ENCODE results near the gene PEX14. TPM values are rescaled to one million over a fixed set of nuclear protein-coding genes. Genes with fewer than 3 reads are reported as not detected.

Gene PEX14
- total RNA-seq, 1 donor from 2014 or later: 10.6 TPM

DNA sequence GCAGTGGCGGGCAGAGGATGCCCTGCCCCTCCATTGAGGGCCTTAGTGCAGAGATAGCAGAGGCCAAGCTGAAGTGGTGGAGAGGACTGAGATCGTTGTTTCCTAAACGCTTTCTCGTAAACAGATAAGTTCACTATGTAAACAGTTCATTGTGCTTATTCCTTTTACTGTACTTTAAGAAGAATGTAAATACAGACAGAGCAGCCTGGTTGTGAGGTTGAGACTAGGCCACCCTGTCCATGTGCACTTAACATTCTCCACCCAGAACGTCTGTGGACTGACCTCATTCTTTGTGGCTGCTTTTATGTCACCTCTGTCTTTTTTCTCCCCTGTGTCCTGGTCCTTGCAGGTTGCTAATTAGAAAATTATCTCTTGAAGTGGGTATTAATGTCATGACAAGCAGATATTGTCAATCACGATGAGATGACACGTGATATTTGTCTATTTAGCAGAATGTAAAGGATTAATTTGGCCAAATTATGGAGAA, 36.0 kb upstream of the PEX14 start:
- DNase-seq (ENCODE audit: low spot score in 2 of 2): no peak
- no peaks in the 10 kb centered on the region for H3K9me3 ChIP-seq
- H3K4me3 ChIP-seq: no peak overlapping the region
- H3K36me3 ChIP-seq: no peaks in the 10 kb centered on the region
- no peaks in the 10 kb centered on the region for H3K27me3 ChIP-seq
- no peaks in the 10 kb centered on the region for H3K4me1 ChIP-seq
- TF ChIP-seq, protein P1, sequence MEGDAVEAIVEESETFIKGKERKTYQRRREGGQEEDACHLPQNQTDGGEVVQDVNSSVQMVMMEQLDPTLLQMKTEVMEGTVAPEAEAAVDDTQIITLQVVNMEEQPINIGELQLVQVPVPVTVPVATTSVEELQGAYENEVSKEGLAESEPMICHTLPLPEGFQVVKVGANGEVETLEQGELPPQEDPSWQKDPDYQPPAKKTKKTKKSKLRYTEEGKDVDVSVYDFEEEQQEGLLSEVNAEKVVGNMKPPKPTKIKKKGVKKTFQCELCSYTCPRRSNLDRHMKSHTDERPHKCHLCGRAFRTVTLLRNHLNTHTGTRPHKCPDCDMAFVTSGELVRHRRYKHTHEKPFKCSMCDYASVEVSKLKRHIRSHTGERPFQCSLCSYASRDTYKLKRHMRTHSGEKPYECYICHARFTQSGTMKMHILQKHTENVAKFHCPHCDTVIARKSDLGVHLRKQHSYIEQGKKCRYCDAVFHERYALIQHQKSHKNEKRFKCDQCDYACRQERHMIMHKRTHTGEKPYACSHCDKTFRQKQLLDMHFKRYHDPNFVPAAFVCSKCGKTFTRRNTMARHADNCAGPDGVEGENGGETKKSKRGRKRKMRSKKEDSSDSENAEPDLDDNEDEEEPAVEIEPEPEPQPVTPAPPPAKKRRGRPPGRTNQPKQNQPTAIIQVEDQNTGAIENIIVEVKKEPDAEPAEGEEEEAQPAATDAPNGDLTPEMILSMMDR (IDR thresholded peaks at IDR 0.05): no peak
- intact Hi-C loops (cut with DNase I): no loop called here
- H3K27ac ChIP-seq: no peak overlapping the region

DNA sequence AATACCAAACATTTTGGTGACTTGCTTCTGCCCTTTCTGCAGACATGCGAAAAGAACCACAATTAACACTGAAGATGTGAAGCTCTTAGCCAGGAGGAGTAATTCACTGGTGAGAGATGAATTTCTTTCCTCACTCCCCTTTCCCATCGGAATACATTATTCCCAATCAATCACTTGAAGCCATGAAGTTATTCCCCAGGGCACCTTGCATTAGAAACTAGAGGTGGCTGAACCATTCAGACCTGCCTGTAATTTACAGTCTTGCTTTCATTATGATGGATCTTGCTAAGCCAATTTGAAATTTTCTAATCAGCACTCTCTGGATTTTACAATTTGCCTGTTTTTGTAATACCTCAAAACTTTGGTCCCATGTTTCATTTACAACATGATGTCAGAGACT, 34.4 kb upstream of the PEX14 start:
- Histone ChIP-seq H3K27me3 (no peaks in the 10 kb centered on the region), H3K9me3 (no peaks in the 10 kb centered on the region), H3K27ac (no peak overlapping the region), H3K4me3 (no peak overlapping the region), H3K4me1 (no peaks in the 10 kb centered on the region), H3K36me3 (no peaks in the 10 kb centered on the region)
- intact Hi-C loops (cut with DNase I): no loop called here
- no peak for DNase-seq (ENCODE audit: low spot score in 2 of 2)
- TF ChIP-seq, protein P1 (IDR thresholded peaks at IDR 0.05): no peak

DNA sequence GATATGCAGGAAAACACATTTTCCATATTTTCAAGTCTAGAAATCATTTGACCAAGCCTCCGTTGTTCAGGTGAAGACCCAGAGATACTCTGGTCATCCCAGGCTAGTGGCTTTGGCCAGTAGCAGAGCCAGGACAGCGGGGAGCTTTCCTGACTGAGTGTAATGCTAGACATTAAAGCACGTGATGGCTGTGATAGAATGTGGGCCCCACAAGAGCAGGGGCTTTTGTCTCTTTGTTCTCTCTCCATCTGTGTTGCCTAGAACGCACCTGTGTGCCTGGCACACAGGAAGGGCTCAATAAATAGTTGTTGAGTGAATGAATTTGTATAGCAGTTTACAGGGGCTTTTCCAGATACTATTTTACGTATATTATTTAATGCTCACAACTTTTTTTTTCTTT, 34.0 kb upstream of the PEX14 start:
- Histone ChIP-seq H3K36me3 (no peaks in the 10 kb centered on the region), H3K4me1 (no peaks in the 10 kb centered on the region), H3K4me3 (no peak overlapping the region), H3K27me3 (no peaks in the 10 kb centered on the region), H3K9me3 (no peaks in the 10 kb centered on the region), H3K27ac (no peak overlapping the region)
- TF ChIP-seq, protein P1 (IDR thresholded peaks at IDR 0.05): no peak
- no peak for DNase-seq (ENCODE audit: low spot score in 2 of 2)
- intact Hi-C loops (cut with DNase I): no loop called here

DNA sequence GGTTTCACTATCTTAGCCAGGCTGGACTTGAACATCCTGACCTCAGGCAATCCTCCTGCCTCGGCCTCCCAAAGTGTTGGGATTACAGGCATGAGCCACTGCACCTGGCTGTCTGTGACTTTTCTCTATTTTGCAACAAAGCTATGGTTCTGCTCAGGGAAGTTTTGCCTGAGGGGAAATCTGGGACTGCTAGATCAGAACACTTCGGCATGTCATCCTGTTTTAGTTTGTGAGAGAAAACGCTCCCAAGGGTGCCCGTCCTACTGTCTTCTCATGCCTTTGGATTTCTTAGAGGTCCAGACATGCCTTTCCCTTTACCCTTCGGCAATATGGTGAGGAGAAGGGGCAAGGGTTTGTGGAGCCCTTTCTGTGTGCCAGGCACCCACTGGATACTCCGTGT, 30.5 kb upstream of the PEX14 start:
- H3K27me3 ChIP-seq: no peaks in the 10 kb centered on the region
- TF ChIP-seq, protein P1 (IDR thresholded peaks at IDR 0.05): no peak
- H3K9me3 ChIP-seq: no peaks in the 10 kb centered on the region
- H3K4me1 ChIP-seq: no peaks in the 10 kb centered on the region
- intact Hi-C loops (cut with DNase I): loop anchor here (2.0 kb wide), 1 partner anchor 55 kb away; no protein-coding TSS in a partner anchor
- H3K27ac ChIP-seq: no peak overlapping the region
- no peak for DNase-seq (ENCODE audit: low spot score in 2 of 2)
- H3K4me3 ChIP-seq: no peak overlapping the region
- no peaks in the 10 kb centered on the region for H3K36me3 ChIP-seq

DNA sequence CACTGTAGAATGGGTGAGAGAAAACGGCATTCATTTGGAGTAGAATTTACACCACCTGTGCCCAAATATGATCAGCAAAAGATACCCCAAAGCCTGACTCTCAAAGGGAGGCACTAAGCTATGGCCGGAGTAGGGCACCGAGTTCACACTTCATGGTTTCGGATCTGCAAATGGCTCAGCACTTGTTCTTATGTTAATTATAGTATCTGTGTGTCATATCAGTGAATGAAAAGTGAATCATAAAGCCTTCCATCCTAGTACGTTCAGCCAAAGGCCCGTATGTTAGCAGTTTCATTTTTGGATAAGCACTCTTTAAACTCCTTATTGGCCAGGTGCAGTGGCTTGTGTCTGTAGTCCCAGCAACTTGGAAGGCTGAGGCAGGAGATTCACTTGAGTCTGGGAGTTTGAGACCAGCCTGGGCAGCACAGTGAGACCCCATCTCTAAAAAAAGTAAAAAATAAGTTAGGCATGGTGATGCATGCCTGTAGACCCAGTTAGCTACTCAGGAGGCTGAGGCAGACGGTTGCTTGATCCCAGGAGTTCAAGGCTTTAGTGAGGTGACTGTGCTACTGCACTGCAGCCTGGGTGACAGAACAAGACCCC, 29.9 kb upstream of the PEX14 start:
- Histone ChIP-seq H3K9me3 (no peaks in the 10 kb centered on the region), H3K36me3 (no peaks in the 10 kb centered on the region), H3K27me3 (no peaks in the 10 kb centered on the region), H3K27ac (no peak overlapping the region), H3K4me3 (no peak overlapping the region), H3K4me1 (no peaks in the 10 kb centered on the region)
- intact Hi-C loops (cut with DNase I): loop anchor here (2.0 kb wide), 1 partner anchor 54 kb away; no protein-coding TSS in a partner anchor
- DNase-seq (ENCODE audit: low spot score in 2 of 2): no peak
- TF ChIP-seq, protein P1 (IDR thresholded peaks at IDR 0.05): no peak
